H1 (cell line): Measurements from ENCODE around the gene SLC1A1. TPM values are rescaled to one million over a fixed set of nuclear protein-coding genes. Genes with fewer than 3 reads are reported as not detected.

ENCODE experiments used
- CTCF ChIA-PET: fragments of 300-600 bp; sonication (Branson Sonifier 250); formaldehyde crosslinking; loops from one replicate; lab custom pipeline; 2021; ENCODE audit not compliant: partially characterized antibody; lab: Charles Lee
- POLR2A ChIA-PET: fragments of 300-600 bp; sonication (Branson Sonifier 250); formaldehyde crosslinking; loops from one replicate; lab custom pipeline; 2021; ENCODE audit warnings: inconsistent platforms; ENCODE audit not compliant: partially characterized antibody; lab: Charles Lee
- DNase-seq, 2 experiments: peaks; one replicate each; pipeline versions ENCODE4 v3.0.0 to v3.0.0-alpha.2; 2010 to 2022; ENCODE audit warnings: low spot score in 2 of 2, low read depth in 1 of 2, mixed read lengths in 1 of 2
- FAIRE-seq: peaks from 2 replicates; lab custom pipeline; 2011; peaks lifted over from hg19 to GRCh38; lab: Jason Lieb, UNC
- H2AFZ ChIP-seq: 2 replicates; pipeline ENCODE4 v1.8.1; 2012; ENCODE audit warnings: low read length, inconsistent platforms
- H2AK5ac ChIP-seq: 2 replicates; pipeline ENCODE4 v1.6.1; 2013; ENCODE audit warnings: low read depth, low read length
- H2BK120ac ChIP-seq: replicated peaks from 2 replicates; pipeline ENCODE3; 2013; ENCODE audit warnings: low read depth, low read length, inconsistent platforms
- H2BK12ac ChIP-seq: 2 replicates; pipeline ENCODE4 v1.6.1; 2013; ENCODE audit warnings: low read depth, low read length
- H2BK15ac ChIP-seq: 2 replicates; pipeline ENCODE4 v1.6.1; 2013; ENCODE audit warnings: low read length
- H2BK20ac ChIP-seq: 2 replicates; pipeline ENCODE4 v1.6.1; 2013; ENCODE audit warnings: low read length
- H2BK5ac ChIP-seq: 2 replicates; pipeline ENCODE4 v1.6.1; 2013; ENCODE audit warnings: low read depth, low read length
- H3K14ac ChIP-seq: 2 replicates; pipeline ENCODE4 v1.6.1; 2013; ENCODE audit warnings: inconsistent platforms; ENCODE audit not compliant: insufficient read length
- H3K18ac ChIP-seq: 2 replicates; pipeline ENCODE4 v1.6.1; 2013; ENCODE audit warnings: low read length; ENCODE audit errors: extremely low read depth
- H3K23ac ChIP-seq: 2 replicates; pipeline ENCODE4 v1.6.1; 2013; ENCODE audit warnings: inconsistent platforms; ENCODE audit not compliant: insufficient read length
- H3K23me2 ChIP-seq: 2 replicates; pipeline ENCODE4 v1.6.1; 2013; ENCODE audit warnings: low read depth, low read length
- H3K27ac ChIP-seq: 2 replicates; pipeline ENCODE4 v1.6.1; 2011; ENCODE audit warnings: low read depth, low read length, inconsistent platforms
- H3K27me3 ChIP-seq, 4 experiments: replicated peaks in 1 of 4; 1 replicate in 1 of 4; 2 replicates in 3 of 4; pipeline versions ENCODE4 v1.6.1 to v1.8.1; 2011 to 2013; ENCODE audit warnings: low read length in 3 of 4, mild to moderate bottlenecking in 3 of 4, inconsistent platforms in 2 of 4, mixed read lengths in 2 of 4, moderate library complexity in 1 of 4; ENCODE audit not compliant: control insufficient read depth in 3 of 4, insufficient read depth in 3 of 4; ENCODE audit errors: extremely low read depth in 1 of 4
- H3K36me3 ChIP-seq, 4 experiments: 2 replicates each; pipeline versions ENCODE4 v1.6.1 to v1.8.1; 2011 to 2013; ENCODE audit warnings: mild to moderate bottlenecking in 4 of 4, low read length in 3 of 4, moderate library complexity in 2 of 4, control low read depth in 1 of 4, inconsistent platforms in 1 of 4; ENCODE audit not compliant: insufficient read depth in 4 of 4, control insufficient read depth in 2 of 4
- H3K4ac ChIP-seq: replicated peaks from 2 replicates; pipeline ENCODE3; 2013; ENCODE audit warnings: low read length, low read depth, mixed read lengths, inconsistent platforms; ENCODE audit not compliant: insufficient read length
- H3K4me1 ChIP-seq, 4 experiments: replicated peaks in 1 of 4; 1 replicate in 1 of 4; 2 replicates in 3 of 4; pipeline versions ENCODE4 v1.6.1 to v1.8.1; 2011 to 2013; ENCODE audit warnings: low read length in 3 of 4, inconsistent platforms in 2 of 4, mixed read lengths in 1 of 4; ENCODE audit not compliant: insufficient read depth in 4 of 4, control insufficient read depth in 3 of 4
- H3K4me2 ChIP-seq, 2 experiments: 2 replicates each; pipeline versions ENCODE4 v1.6.1 to v1.8.1; 2011 to 2013; ENCODE audit warnings: low read depth in 2 of 2, low read length in 2 of 2, control low read depth in 1 of 2, inconsistent platforms in 1 of 2, mild to moderate bottlenecking in 1 of 2; ENCODE audit not compliant: insufficient read depth in 1 of 2
- H3K4me3 ChIP-seq, 4 experiments: fragments of 200-600, 300-600 bp in 1 of 4; sonication (generic), shearing (Covaris generic), sonication (Bioruptor Twin) in 1 of 4; 2 replicates each; pipeline versions ENCODE4 v1.5.1 to v1.8.1; 2011 to 2016; ENCODE audit warnings: low read length in 4 of 4, low read depth in 3 of 4, control low read depth in 2 of 4, inconsistent platforms in 2 of 4, mild to moderate bottlenecking in 2 of 4, mixed read lengths in 1 of 4, moderate library complexity in 1 of 4; ENCODE audit not compliant: insufficient read depth in 2 of 4; ENCODE audit errors: extremely low read depth in 1 of 4
- H3K56ac ChIP-seq: replicated peaks from 2 replicates; pipeline ENCODE3; 2013; ENCODE audit warnings: low read depth, mild to moderate bottlenecking, mixed read lengths, low read length, inconsistent platforms; ENCODE audit not compliant: insufficient read length
- H3K79me1 ChIP-seq: 2 replicates; pipeline ENCODE4 v1.6.1; 2013; ENCODE audit warnings: low read depth, low read length, control low read depth
- H3K79me2 ChIP-seq, 2 experiments: 2 replicates each; pipeline versions ENCODE4 v1.6.1 to v1.8.1; 2012 to 2013; ENCODE audit warnings: low read length in 2 of 2, mild to moderate bottlenecking in 2 of 2, inconsistent platforms in 1 of 2; ENCODE audit not compliant: insufficient read depth in 2 of 2, control insufficient read depth in 1 of 2
- H3K9ac ChIP-seq, 4 experiments: replicated peaks in 1 of 4; 1 replicate in 1 of 4; 2 replicates in 3 of 4; pipeline versions ENCODE4 v1.6.1 to v1.8.1; 2011 to 2013; ENCODE audit warnings: low read depth in 3 of 4, low read length in 3 of 4, control low read depth in 2 of 4, mild to moderate bottlenecking in 2 of 4, moderate library complexity in 2 of 4, inconsistent platforms in 1 of 4; ENCODE audit errors: extremely low read depth in 1 of 4
- H3K9me3 ChIP-seq, 2 experiments: 2 replicates each; pipeline versions ENCODE4 v1.6.1 to v1.8.1; 2012 to 2013; ENCODE audit warnings: mild to moderate bottlenecking in 2 of 2, moderate library complexity in 2 of 2, control low read depth in 1 of 2, inconsistent platforms in 1 of 2, low read depth in 1 of 2, low read length in 1 of 2, mixed read lengths in 1 of 2; ENCODE audit not compliant: insufficient read depth in 2 of 2
- H4K20me1 ChIP-seq, 2 experiments: replicated peaks in 1 of 2; 2 replicates each; pipeline versions ENCODE3 to v1.8.1; 2011 to 2013; ENCODE audit warnings: inconsistent platforms in 2 of 2, low read length in 2 of 2, mild to moderate bottlenecking in 1 of 2; ENCODE audit not compliant: insufficient read depth in 2 of 2, control insufficient read depth in 1 of 2
- H4K5ac ChIP-seq: 2 replicates; pipeline ENCODE4 v1.6.1; 2013; ENCODE audit warnings: low read length, low read depth, mixed read lengths, inconsistent platforms; ENCODE audit not compliant: insufficient read length
- H4K8ac ChIP-seq: 2 replicates; pipeline ENCODE4 v1.8.0; 2013; ENCODE audit warnings: mild to moderate bottlenecking, moderate library complexity, low read length, inconsistent platforms; ENCODE audit not compliant: insufficient read depth; ENCODE audit errors: extremely low read depth
- H4K91ac ChIP-seq: replicated peaks from 2 replicates; pipeline ENCODE3; 2013; ENCODE audit warnings: low read length, mixed read lengths, inconsistent platforms; ENCODE audit not compliant: insufficient read length
- CHD1 ChIP-seq: IDR thresholded peaks from 2 replicates; pipeline ENCODE4 v1.6.1; 2012; ENCODE audit warnings: low read depth, low read length, improper control_type of control experiment
- EZH2 ChIP-seq: fragments of 200-600 bp; sonication (generic); IDR thresholded peaks from 2 replicates; pipeline ENCODE4 v1.7.1; 2012; ENCODE audit warnings: low read depth, mild to moderate bottlenecking, moderate library complexity, low read length, inconsistent platforms; ENCODE audit not compliant: severe bottlenecking
- POU5F1 ChIP-seq: IDR thresholded peaks from 2 replicates; pipeline ENCODE4 v1.6.1; 2011; ENCODE audit warnings: low read depth, mild to moderate bottlenecking, low read length, moderate library complexity
- RBBP5 ChIP-seq: IDR thresholded peaks from 2 replicates; pipeline ENCODE4 v1.7.1; 2012; ENCODE audit warnings: low read depth, mild to moderate bottlenecking, inconsistent platforms, low read length, moderate library complexity, borderline replicate concordance
- SP2 ChIP-seq: IDR thresholded peaks from 2 replicates; pipeline ENCODE4 v1.6.1; 2012; ENCODE audit warnings: mild to moderate bottlenecking, low read length, inconsistent platforms
- YY1 ChIP-seq: IDR thresholded peaks from 2 replicates; pipeline ENCODE4 v1.6.1; 2011; ENCODE audit warnings: low read depth, mild to moderate bottlenecking, low read length
- WGBS, 2 experiments: shearing (Covaris generic) in 1 of 2; methylation state at CpG; one replicate each; pipeline versions ENCODE4 v1.1.6 to v1.1.7; 2013 to 2015; ENCODE audit warnings: low lambda C conversion rate in 2 of 2, mixed read lengths in 2 of 2, inconsistent platforms in 1 of 2, low coverage in 1 of 2, missing lambda C conversion rate in 1 of 2; ENCODE audit not compliant: insufficient replicate concordance in 2 of 2, insufficient coverage in 1 of 2, insufficient read length in 1 of 2; ENCODE audit errors: extremely low coverage in 1 of 2, missing lambda C conversion rate in 1 of 2; 5-methylcytosine and 5-hydroxymethylcytosine counted together
- polyA plus RNA-seq, 7 experiments: library from polyadenylated mRNA; depleted of rRNA in 3 of 7; stranded (reverse) in 5 of 7; unstranded in 2 of 7; fragments of >200 nt in 5 of 7; fragments of 200-250 nt in 2 of 7; gene quantifications; 1 replicate in 5 of 7; 2 replicates in 1 of 7; 4 replicates in 1 of 7; pipeline versions ENCODE4 v1.2.1 to v1.2.3, GENCODE V29; 2011 to 2013; ENCODE audit warnings: missing spikeins in 2 of 7, mixed read lengths in 2 of 7
- total RNA-seq: library from RNA; stranded (reverse); fragmentation: NEBNext Ultra II Directional; extraction: Animal tissue kit (Norgen Biotek cat#: 25700); gene quantifications from 2 replicates; pipeline ENCODE4 v1.2.1, GENCODE V29; 2021

Gene SLC1A1
- total and polyA plus RNA-seq, 2 of the 8 experiments (the other 6 are each of a cell fraction or from before 2014, with no cell fraction given) = 4.7 to 11.7 TPM

- H3K4ac ChIP-seq = no peak overlapping the region
- no peaks in the 10 kb centered on the region for H3K23me2 ChIP-seq
- H3K4me1 ChIP-seq = peaks cover 0 to 6% (median 0%) of the 10 kb centered on the region in 4 experiments; a peak in 3 of 7 replicates
- no peak overlapping the region for H3K4me3 ChIP-seq
- POLR2A ChIA-PET = no interaction called here
- H3K79me2 ChIP-seq = no peaks in the 10 kb centered on the region
- no peak overlapping the region for H3K4me2 ChIP-seq
- no peak overlapping the region for H3K56ac ChIP-seq
- H3K9me3 ChIP-seq = no peaks in the 10 kb centered on the region
- H3K27me3 ChIP-seq = no peaks in the 10 kb centered on the region
- no peak overlapping the region for H2BK15ac ChIP-seq
- DNase-seq (no peak), FAIRE-seq (no peak)
- no peak overlapping the region for H3K23ac ChIP-seq
- no peak overlapping the region for H2BK5ac ChIP-seq
- H3K79me1 ChIP-seq = no peaks in the 10 kb centered on the region
- WGBS, 2 experiments = 92% methylated on average over 2 of the region's 2 CpGs; no CpG with 5 or more reads in 1 of the 2 experiments
- H2AK5ac ChIP-seq = no peak overlapping the region
- TF ChIP-seq YY1 (no peak), POU5F1 (no peak), CHD1 (no peak), EZH2 (no peak), SP2 (no peak), RBBP5 (no peak)
- H4K5ac ChIP-seq = no peak overlapping the region
- no peaks in the 10 kb centered on the region for H3K36me3 ChIP-seq
- no peak overlapping the region for H2BK20ac ChIP-seq
- H2BK120ac ChIP-seq = no peak overlapping the region
- no peak overlapping the region for H3K9ac ChIP-seq
- H3K18ac ChIP-seq = no peak overlapping the region
- no peak overlapping the region for H4K8ac ChIP-seq
- CTCF ChIA-PET = no interaction called here
- H2BK12ac ChIP-seq = no peak overlapping the region
- H2AFZ ChIP-seq = no peak overlapping the region
- H4K20me1 ChIP-seq = no peaks in the 10 kb centered on the region
- H4K91ac ChIP-seq = no peak overlapping the region
- H3K27ac ChIP-seq = no peak overlapping the region
- no peak overlapping the region for H3K14ac ChIP-seq
These were observed 6.2 kb downstream of the SLC1A1 start for GRCh38 chr9:4496497-4496896.
